ENCODE results near the gene PDLIM7. TPM values are rescaled to one million over a fixed set of nuclear protein-coding genes. Genes with fewer than 3 reads are reported as not detected.
A peak's percentile ranks its signal among the peaks of the same experiment; 100 is the strongest.

Gene PDLIM7
- total and polyA plus RNA-seq, 2 of the 8 experiments (the other 6 are each of a cell fraction or from before 2014, with no cell fraction given): 67.3 to 94.2 TPM

DNA sequence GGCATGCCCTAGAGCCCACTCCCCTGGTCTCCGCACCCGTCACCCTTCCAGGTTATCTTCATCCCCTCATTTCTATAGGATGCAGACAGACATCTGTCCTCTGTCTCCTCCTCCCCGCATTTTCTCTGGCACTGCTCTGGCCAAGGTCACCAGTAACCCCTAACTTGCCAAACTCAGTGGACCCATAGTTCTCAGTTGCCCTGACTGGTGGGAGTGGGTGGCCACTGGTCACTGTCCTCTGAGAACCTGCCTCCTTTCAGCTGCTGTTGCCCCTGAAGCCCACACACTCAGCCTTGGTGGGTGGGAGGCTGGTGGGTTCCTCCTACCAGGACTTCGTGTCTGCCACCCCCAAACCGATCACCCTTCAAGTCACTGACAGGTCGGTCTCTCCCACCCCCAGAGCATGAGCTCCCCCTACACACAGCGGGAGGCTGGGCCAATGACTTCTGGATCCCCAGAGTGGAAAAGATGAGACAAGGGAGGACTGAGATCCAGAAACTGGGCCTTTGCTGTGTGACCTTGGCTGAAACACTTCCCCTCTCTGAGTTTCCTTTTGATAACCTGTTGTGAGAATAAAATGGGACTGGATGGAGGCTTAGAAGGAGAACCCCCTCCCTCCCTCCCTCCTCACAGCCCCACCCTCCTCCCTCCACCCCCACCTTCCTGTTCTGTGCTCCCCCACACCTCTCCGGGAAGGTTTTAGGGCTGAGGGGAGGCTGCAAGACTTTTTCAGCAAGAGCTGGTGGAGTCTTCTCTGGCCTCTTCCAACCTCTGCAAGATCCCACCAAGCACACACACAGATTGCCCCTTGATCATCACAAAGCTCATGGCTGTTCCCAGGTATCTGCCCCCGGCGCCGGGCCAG is 21.6 kb downstream of the PDLIM7 start:
- Histone ChIP-seq H3K79me1 (ENCODE audit: low read depth, low read length) (peaks cover 4% of the 10 kb centered on the region), H3K4ac (replicated peaks; ENCODE audit: insufficient read length, low read depth, low read length) (no peak overlapping the region), H3K9ac (replicated peaks in 1 of 4; ENCODE audit: extremely low read depth in 1 of 4, low read depth in 3 of 4, low read length in 3 of 4) (no peak overlapping the region), H2BK20ac (ENCODE audit: low read length) (no peak overlapping the region), H3K27me3 (replicated peaks in 1 of 4; ENCODE audit: control insufficient read depth in 3 of 4, extremely low read depth in 1 of 4, insufficient read depth in 3 of 4, low read length in 3 of 4) (no peaks in the 10 kb centered on the region), H2AK5ac (ENCODE audit: low read depth, low read length) (no peak overlapping the region), H4K8ac (ENCODE audit: extremely low read depth, insufficient read depth, low read length) (peak overlapping the region; percentile 31; the same call in 1 of the 2 replicates), H3K36me3 (ENCODE audit: control insufficient read depth in 2 of 4, insufficient read depth in 4 of 4, low read length in 3 of 4) (peaks cover under 1 to 14% (median 5%) of the 10 kb centered on the region in 4 experiments; a peak in 4 of 8 replicates), H3K9me3 (ENCODE audit: insufficient read depth in 2 of 2, low read depth in 1 of 2, low read length in 1 of 2) (no peaks in the 10 kb centered on the region), H4K5ac (ENCODE audit: insufficient read length, low read depth, low read length) (no peak overlapping the region), H4K20me1 (replicated peaks in 1 of 2; ENCODE audit: control insufficient read depth in 1 of 2, insufficient read depth in 2 of 2, low read length in 2 of 2) (peaks cover 7 to 12% of the 10 kb centered on the region in 2 experiments), H2BK5ac (ENCODE audit: low read depth, low read length) (no peak overlapping the region), H3K23me2 (ENCODE audit: low read depth, low read length) (peaks cover 3% of the 10 kb centered on the region), H3K4me1 (replicated peaks in 1 of 4; ENCODE audit: control insufficient read depth in 3 of 4, insufficient read depth in 4 of 4, low read length in 3 of 4) (peaks cover 11 to 32% (median 26%) of the 10 kb centered on the region in 4 experiments), H3K18ac (ENCODE audit: extremely low read depth, low read length) (no peak overlapping the region), H3K27ac (ENCODE audit: low read depth, low read length) (no peak overlapping the region; the same call in 1 of the 2 replicates), H3K14ac (ENCODE audit: insufficient read length) (no peak overlapping the region), H3K23ac (ENCODE audit: insufficient read length) (no peak overlapping the region), H2BK12ac (ENCODE audit: low read depth, low read length) (peak overlapping the region; percentile 27; the same call in 1 of the 2 replicates), H4K91ac (replicated peaks; ENCODE audit: insufficient read length, low read length) (no peak overlapping the region), H3K4me3 (ENCODE audit: extremely low read depth in 1 of 4, insufficient read depth in 2 of 4, low read depth in 3 of 4, low read length in 4 of 4) (no peak overlapping the region), H2BK120ac (replicated peaks; ENCODE audit: low read depth, low read length) (no peak overlapping the region), H2BK15ac (ENCODE audit: low read length) (0 out of 2 replicates have a peak overlapping the region, but pooled peaks have one; percentile 81), H3K79me2 (ENCODE audit: control insufficient read depth in 1 of 2, insufficient read depth in 2 of 2, low read length in 2 of 2) (peaks cover 14 to 19% of the 10 kb centered on the region in 2 experiments), H2AFZ (ENCODE audit: low read length) (no peak overlapping the region), H3K56ac (replicated peaks; ENCODE audit: insufficient read length, low read depth, low read length) (no peak overlapping the region), H3K4me2 (ENCODE audit: insufficient read depth in 1 of 2, low read depth in 2 of 2, low read length in 2 of 2) (no peak overlapping the region)
- no peak for FAIRE-seq
- POLR2A ChIA-PET (ENCODE audit: partially characterized antibody): interaction anchor here (0.6 to 67.5 kb wide), 3 partner anchors 4 to 45 kb away, joined by 3 to 3349 read pairs (median 3349); partner anchors contain the start of genes DBN1, DOK3, PDLIM7 and PRR7
- TF ChIP-seq, protein P1, sequence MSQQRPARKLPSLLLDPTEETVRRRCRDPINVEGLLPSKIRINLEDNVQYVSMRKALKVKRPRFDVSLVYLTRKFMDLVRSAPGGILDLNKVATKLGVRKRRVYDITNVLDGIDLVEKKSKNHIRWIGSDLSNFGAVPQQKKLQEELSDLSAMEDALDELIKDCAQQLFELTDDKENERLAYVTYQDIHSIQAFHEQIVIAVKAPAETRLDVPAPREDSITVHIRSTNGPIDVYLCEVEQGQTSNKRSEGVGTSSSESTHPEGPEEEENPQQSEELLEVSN (IDR thresholded peaks at IDR 0.05): no peak
- TF ChIP-seq, protein P2, sequence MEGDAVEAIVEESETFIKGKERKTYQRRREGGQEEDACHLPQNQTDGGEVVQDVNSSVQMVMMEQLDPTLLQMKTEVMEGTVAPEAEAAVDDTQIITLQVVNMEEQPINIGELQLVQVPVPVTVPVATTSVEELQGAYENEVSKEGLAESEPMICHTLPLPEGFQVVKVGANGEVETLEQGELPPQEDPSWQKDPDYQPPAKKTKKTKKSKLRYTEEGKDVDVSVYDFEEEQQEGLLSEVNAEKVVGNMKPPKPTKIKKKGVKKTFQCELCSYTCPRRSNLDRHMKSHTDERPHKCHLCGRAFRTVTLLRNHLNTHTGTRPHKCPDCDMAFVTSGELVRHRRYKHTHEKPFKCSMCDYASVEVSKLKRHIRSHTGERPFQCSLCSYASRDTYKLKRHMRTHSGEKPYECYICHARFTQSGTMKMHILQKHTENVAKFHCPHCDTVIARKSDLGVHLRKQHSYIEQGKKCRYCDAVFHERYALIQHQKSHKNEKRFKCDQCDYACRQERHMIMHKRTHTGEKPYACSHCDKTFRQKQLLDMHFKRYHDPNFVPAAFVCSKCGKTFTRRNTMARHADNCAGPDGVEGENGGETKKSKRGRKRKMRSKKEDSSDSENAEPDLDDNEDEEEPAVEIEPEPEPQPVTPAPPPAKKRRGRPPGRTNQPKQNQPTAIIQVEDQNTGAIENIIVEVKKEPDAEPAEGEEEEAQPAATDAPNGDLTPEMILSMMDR (IDR thresholded peaks at IDR 0.05; ENCODE audit: control extremely low read depth in 1 of 3, insufficient read depth in 1 of 3, low read depth in 1 of 3, low read length in 3 of 3): no peak
- no peak for TF ChIP-seq CHD2 (IDR thresholded peaks at IDR 0.05; ENCODE audit: low read length)
- 82% methylated on average over 11 of the region's 11 CpGs; no CpG with 5 or more reads in 1 of the 2 experiments for WGBS, 2 experiments (ENCODE audit: extremely low coverage in 1 of 2, insufficient coverage in 1 of 2, insufficient read length in 1 of 2, insufficient replicate concordance in 2 of 2, low coverage in 1 of 2, low lambda C conversion rate in 2 of 2, missing lambda C conversion rate in 1 of 2)
- CTCF ChIA-PET (ENCODE audit: partially characterized antibody): interaction anchor here (0.8 to 10.4 kb wide), 7 partner anchors 16 to 166 kb away, joined by 3 to 162 read pairs (median 11); partner anchors contain the start of gene PDLIM7
- no peak for DNase-seq (ENCODE audit: low read depth in 1 of 2, low spot score in 2 of 2)

Data from H1 (cell line).